Transverse colon (tissue), 4 donors: Measurements from ENCODE around the gene PRKCZ. TPM values are rescaled to one million over a fixed set of nuclear protein-coding genes. Genes with fewer than 3 reads are reported as not detected.

Experiments
- DNase-seq: peaks from one replicate; pipeline ENCODE4 v3.0.0-alpha.2; 2019
- H3K27ac ChIP-seq, 4 donors: fragments of 200-600 bp; sonication (generic); 2 replicates each; pipeline ENCODE4 v1.5.1; 2016 to 2018; ENCODE audit warnings: inconsistent platforms in 4 of 4
- H3K27me3 ChIP-seq: fragments of 200-600 bp; sonication (generic); 2 replicates; pipeline ENCODE4 v1.5.1; 2017; ENCODE audit warnings: inconsistent platforms
- H3K36me3 ChIP-seq, 4 donors: fragments of 200-600 bp; sonication (generic); 2 replicates each; pipeline ENCODE4 v1.5.1; 2017 to 2019; ENCODE audit warnings: inconsistent platforms in 4 of 4
- H3K4me1 ChIP-seq, 4 donors: fragments of 200-600 bp; sonication (generic); 2 replicates each; pipeline ENCODE4 v1.5.1; 2017 to 2020; ENCODE audit warnings: inconsistent platforms in 4 of 4
- H3K4me3 ChIP-seq, 4 donors: fragments of 200-600 bp; sonication (generic); 1 replicate in 1 of 4; 2 replicates in 3 of 4; pipeline versions ENCODE4 v1.5.1 to v1.6.1; 2017 to 2019; ENCODE audit warnings: inconsistent platforms in 4 of 4
- H3K9me3 ChIP-seq, 2 donors: fragments of 200-600 bp; sonication (generic); 2 replicates each; pipeline ENCODE4 v1.5.1; 2017 to 2019; ENCODE audit warnings: inconsistent platforms in 2 of 2
- CTCF ChIP-seq, 5 experiments: fragments of 200-600 bp in 3 of 5; fragments of 450-650 bp in 2 of 5; sonication (generic) in 3 of 5; IDR thresholded peaks; 1 replicate in 2 of 5; 2 replicates in 3 of 5; pipeline ENCODE4 v1.5.1; 2016 to 2017; ENCODE audit warnings: antibody characterized with exemption in 5 of 5, inconsistent platforms in 3 of 5, mild to moderate bottlenecking in 2 of 5, moderate library complexity in 1 of 5
- EP300 ChIP-seq: sonication (generic); formaldehyde crosslinking; IDR thresholded peaks from one replicate; pipeline ENCODE4 v1.6.1; 2017; ENCODE audit warnings: antibody characterized with exemption, low read depth
- POLR2A ChIP-seq: fragments of 450-650 bp; IDR thresholded peaks from one replicate; pipeline ENCODE4 v1.6.1; 2016; ENCODE audit warnings: antibody characterized with exemption, mild to moderate bottlenecking, moderate library complexity
- POLR2AphosphoS5 ChIP-seq, 3 donors: sonication (generic); formaldehyde crosslinking; IDR thresholded peaks; one replicate each; pipeline ENCODE4 v1.6.1; 2016; ENCODE audit warnings: antibody characterized with exemption in 3 of 3
- WGBS, 2 donors: methylation state at CpG; one replicate each; pipeline ENCODE4 v1.1.5; 2018; ENCODE audit warnings: low coverage in 1 of 2; 5-methylcytosine and 5-hydroxymethylcytosine counted together
- in situ Hi-C, 4 donors: fragments of 200-750 bp; cut with MboI; loops; one replicate each; pipeline versions ENCODE4 v1.15.0 to v1.15.1; 2017; ENCODE audit warnings: low sequenced_read_pairs in 3 of 4, low pct_ligation_motif_present in 1 of 4, low pct_unique_long_range_greater_than_20kb in 1 of 4
- intact Hi-C: fragments of 100-400 bp; cut with DNase I; formaldehyde crosslinking; loops from one replicate; pipeline ENCODE4 v1.15.1; 2023; ENCODE audit warnings: low total_unique reads
- total RNA-seq, 4 donors: library from RNA; depleted of rRNA; stranded (reverse); fragments of >200 nt; gene quantifications; one replicate each; pipeline ENCODE4 v1.1.0, GENCODE V29; 2016

Gene PRKCZ
- total RNA-seq, 4 donors from 2014 or later, result 48.6 to 96.7 (median 54.4) TPM

GRCh38 chr1:2215909-2216766, 165.9 kb downstream of the PRKCZ start:
- WGBS, 2 donors, result 91% methylated on average over 20 of the region's 25 CpGs; no CpG with 5 or more reads in 1 of the 2 donors
- TF ChIP-seq EP300 (no peak), CTCF (IDR thresholded peaks at IDR 0.05) (no peak), POLR2AphosphoS5 (IDR thresholded peaks at IDR 0.05) (no peak), POLR2A (no peak)
- H3K27me3 ChIP-seq, result no peaks in the 10 kb centered on the region
- H3K4me1 ChIP-seq, result peaks cover 30 to 34% (median 31%) of the 10 kb centered on the region in 4 donors
- DNase-seq, result no peak
- no peak overlapping the region for H3K27ac ChIP-seq
- H3K4me3 ChIP-seq, result no peak overlapping the region
- H3K36me3 ChIP-seq, result no peaks in the 10 kb centered on the region
- in situ Hi-C loops (loop anchor here in 2 of 4 donors (25.0 kb wide), 1 partner anchor 96 kb away; no protein-coding TSS in a partner anchor), intact Hi-C loops (no loop called here)
- H3K9me3 ChIP-seq, result no peaks in the 10 kb centered on the region

- no peaks in the 10 kb centered on the region for H3K27me3 ChIP-seq
- intact Hi-C loops, result no loop called here
- H3K9me3 ChIP-seq, result no peaks in the 10 kb centered on the region
- peaks cover 30 to 34% (median 31%) of the 10 kb centered on the region in 4 donors for H3K4me1 ChIP-seq
- 83 to 92% methylated on average over 2 to 7 of the region's 7 CpGs for WGBS, 2 donors
- DNase-seq, result no peak
- no peak overlapping the region for H3K4me3 ChIP-seq
- H3K36me3 ChIP-seq, result no peaks in the 10 kb centered on the region
- TF ChIP-seq POLR2A (no peak), EP300 (no peak), POLR2AphosphoS5 (IDR thresholded peaks at IDR 0.05) (no peak), CTCF (IDR thresholded peaks at IDR 0.05) (no peak)
- H3K27ac ChIP-seq, result no peak overlapping the region
- in situ Hi-C loops, result loop anchor here in 2 of 4 donors (25.0 kb wide), 1 partner anchor 96 kb away; no protein-coding TSS in a partner anchor
Measured at GRCh38 chr1:2216767-2217058, 166.5 kb downstream of the PRKCZ start.

GRCh38 chr1:2221271-2221670, 171.1 kb downstream of the PRKCZ start:
- no peaks in the 10 kb centered on the region for H3K27me3 ChIP-seq
- in situ Hi-C loops, result loop anchor here in 2 of 4 donors (25.0 kb wide), 1 partner anchor 91 kb away; no protein-coding TSS in a partner anchor
- intact Hi-C loops, result no loop called here

More at GRCh38 chr1:2221271-2221670, 171.1 kb downstream of the PRKCZ start:
- peaks cover 0 to under 1% (median 0%) of the 10 kb centered on the region in 4 donors for H3K4me1 ChIP-seq
- no peaks in the 10 kb centered on the region for H3K36me3 ChIP-seq
- H3K27ac ChIP-seq, result no peak overlapping the region
- no peak overlapping the region for H3K4me3 ChIP-seq
- TF ChIP-seq EP300 (no peak), POLR2A (no peak), POLR2AphosphoS5 (IDR thresholded peaks at IDR 0.05) (no peak), CTCF (IDR thresholded peaks at IDR 0.05) (no peak)
- 71 to 82% methylated on average over 2 to 3 of the region's 3 CpGs for WGBS, 2 donors
- H3K9me3 ChIP-seq, result no peaks in the 10 kb centered on the region
- DNase-seq, result no peak
